HS-27A (cell line): ENCODE measurements around the gene PHF23.
"Not testable (repeated sequence)": the region's sequence is repeated elsewhere in the genome, so short reads cannot be mapped to it uniquely, and the experiment has no call there.

Experiments used
- DNase-seq: peaks from one replicate; pipeline ENCODE4 v3.0.0-alpha.2; 2012; ENCODE audit warnings: low read depth, missing footprints

PHF23 gene

GRCh38 chr17:7258731-7259554 is 19.7 kb upstream of the PHF23 start:
- no peak for DNase-seq

- no peak for DNase-seq
Measured at GRCh38 chr17:7256766-7257456, 17.7 kb upstream of the PHF23 start.

GRCh38 chr17:7254511-7254910 is 15.3 kb upstream of the PHF23 start:
- DNase-seq = no peak

- no peak for DNase-seq
Measured at GRCh38 chr17:7253082-7253481, 13.8 kb upstream of the PHF23 start.

- DNase-seq = peak; percentile 75
Measured at GRCh38 chr17:7252176-7253043, 13.2 kb upstream of the PHF23 start, which contains the start of gene ELP5. Gene ELP5, plus strand, starts transcription at chr17:7252215. Its CDS starts 336 bp downstream, at chr17:7252551.

GRCh38 chr17:7251661-7252175 is 12.5 kb upstream of the PHF23 start, which contains the start of gene CTDNEP1:
Gene CTDNEP1, minus strand, starts transcription at chr17:7251734. Its CDS starts 438 bp downstream, at chr17:7251296.
- peak; percentile 92 for DNase-seq

GRCh38 chr17:7250695-7251627 is 11.7 kb upstream of the PHF23 start:
- no peak for DNase-seq

GRCh38 chr17:7249830-7250229 is 10.6 kb upstream of the PHF23 start:
- DNase-seq = no peak

GRCh38 chr17:7249214-7249613 is 10.0 kb upstream of the PHF23 start:
- DNase-seq = no peak

- no peak for DNase-seq
Measured at GRCh38 chr17:7248796-7249195, 9.5 kb upstream of the PHF23 start.

GRCh38 chr17:7246779-7247178 is 7.5 kb upstream of the PHF23 start:
- DNase-seq = no peak

- DNase-seq = not testable (repeated sequence)
Measured at GRCh38 chr17:7243838-7244237, 4.6 kb upstream of the PHF23 start.

- DNase-seq = no peak
Measured at GRCh38 chr17:7243453-7243729, 4.1 kb upstream of the PHF23 start.

- peak; percentile 84 for DNase-seq
Measured at GRCh38 chr17:7242717-7243452, 3.6 kb upstream of the PHF23 start.

GRCh38 chr17:7241783-7242716 is 2.8 kb upstream of the PHF23 start, which contains the start of gene GABARAP:
Gene GABARAP, minus strand, starts transcription at chr17:7242449. Its CDS starts 119 bp downstream, at chr17:7242330.
- no peak for DNase-seq

GRCh38 chr17:7241090-7241733 is 2.0 kb upstream of the PHF23 start:
- DNase-seq = no peak

GRCh38 chr17:7240375-7240774 is 1.1 kb upstream of the PHF23 start:
- no peak for DNase-seq

GRCh38 chr17:7238420-7239090 is 702 bp downstream of the PHF23 start:
- no peak for DNase-seq
